Measurements from ENCODE around the gene PSMG4. TPM values are rescaled to one million over a fixed set of nuclear protein-coding genes. Genes with fewer than 3 reads are reported as not detected.

The PSMG4 gene
- total and polyA plus RNA-seq, 4 experiments from 2014 or later, result 41.0 to 63.0 (median 47.1) TPM

GRCh38 chr6:3273707-3274521, 15.2 kb downstream of the PSMG4 start:
- intact Hi-C loops (cut with micrococcal nuclease), result no loop called here
- CTCF ChIA-PET (ENCODE audit: partially characterized antibody), result interaction anchor here (1.4 to 16.9 kb wide), 3 partner anchors 9 to 457 kb away, joined by 5 to 242 read pairs (median 6); no protein-coding TSS in a partner anchor

GRCh38 chr6:3276174-3277167, 17.7 kb downstream of the PSMG4 start:
- Histone ChIP-seq H3K27me3 (ENCODE audit: insufficient read depth, low read length) (no peaks in the 10 kb centered on the region), H3K4me1 (ENCODE audit: insufficient read depth, low read length) (peaks cover 3% of the 10 kb centered on the region), H3K36me3 (ENCODE audit: insufficient read depth, low read length) (peaks cover 8% of the 10 kb centered on the region), H3K4me3 (ENCODE audit: low read length in 2 of 2) (no peak overlapping the region), H3K9me3 (ENCODE audit: control insufficient read depth in 1 of 2, low read length in 2 of 2) (no peaks in the 10 kb centered on the region), H3K27ac (ENCODE audit: low read depth, low read length) (no peak overlapping the region)
- H3K4me1 Mint-ChIP-seq, result peaks cover 6 to 29% (median 10%) of the 10 kb centered on the region in 4 donors
- POLR2A ChIA-PET (ENCODE audit: partially characterized antibody), result no interaction called here
- peak overlapping the region in 5 of 7 donors; percentile 30 to 89 (median 37) for H3K27ac Mint-ChIP-seq
- H3K9me3 Mint-ChIP-seq, result no peaks in the 10 kb centered on the region
- intact Hi-C loops (cut with micrococcal nuclease), result loop anchor here (5.0 kb wide), 1 partner anchor 81 kb away; no protein-coding TSS in a partner anchor
- H3K36me3 Mint-ChIP-seq, result peaks cover 6 to 25% of the 10 kb centered on the region in 2 donors
- no peaks in the 10 kb centered on the region for H3K27me3 Mint-ChIP-seq
- no peak overlapping the region for H3K4me3 Mint-ChIP-seq
- CTCF ChIA-PET (ENCODE audit: partially characterized antibody), result interaction anchor here (0.8 to 16.9 kb wide), 2 partner anchors 25 to 455 kb away, joined by 3 to 242 read pairs; no protein-coding TSS in a partner anchor
- DNase-seq, result no peak

More at GRCh38 chr6:3273707-3274521, 15.2 kb downstream of the PSMG4 start:
- no peak overlapping the region for H3K4me3 ChIP-seq (ENCODE audit: low read length in 2 of 2)
- Mint-ChIP-seq H3K27me3 (no peaks in the 10 kb centered on the region), H3K27ac (peak overlapping the region in 4 of 7 donors; percentile 29 to 82 (median 58)), H3K9me3 (no peaks in the 10 kb centered on the region), H3K4me3 (peak overlapping the region in 1 of 8 donors; percentile 20), H3K36me3 (peaks cover 20 to 43% of the 10 kb centered on the region in 2 donors), H3K4me1 (peaks cover 16 to 39% (median 19%) of the 10 kb centered on the region in 4 donors)
- H3K9me3 ChIP-seq (ENCODE audit: control insufficient read depth in 1 of 2, low read length in 2 of 2), result no peaks in the 10 kb centered on the region
- no peak overlapping the region for H3K27ac ChIP-seq (ENCODE audit: low read depth, low read length)
- no peaks in the 10 kb centered on the region for H3K27me3 ChIP-seq (ENCODE audit: insufficient read depth, low read length)
- POLR2A ChIA-PET (ENCODE audit: partially characterized antibody), result interaction anchor here (1.6 kb wide), 1 partner anchor 14 kb away, joined by 3 read pairs; no protein-coding TSS in a partner anchor
- H3K4me1 ChIP-seq (ENCODE audit: insufficient read depth, low read length), result no peaks in the 10 kb centered on the region
- no peak for DNase-seq
- peaks cover 32% of the 10 kb centered on the region for H3K36me3 ChIP-seq (ENCODE audit: insufficient read depth, low read length)

- Histone ChIP-seq H3K4me1 (ENCODE audit: insufficient read depth, low read length) (peaks cover 3% of the 10 kb centered on the region), H3K4me3 (ENCODE audit: low read length in 2 of 2) (no peak overlapping the region), H3K9me3 (ENCODE audit: control insufficient read depth in 1 of 2, low read length in 2 of 2) (no peaks in the 10 kb centered on the region), H3K27ac (ENCODE audit: low read depth, low read length) (no peak overlapping the region), H3K27me3 (ENCODE audit: insufficient read depth, low read length) (no peaks in the 10 kb centered on the region), H3K36me3 (ENCODE audit: insufficient read depth, low read length) (peaks cover 2% of the 10 kb centered on the region)
- no peaks in the 10 kb centered on the region for H3K27me3 Mint-ChIP-seq
- no peak for DNase-seq
- peak overlapping the region in 4 of 7 donors; percentile 9 to 83 (median 26) for H3K27ac Mint-ChIP-seq
- H3K9me3 Mint-ChIP-seq, result no peaks in the 10 kb centered on the region
- ChIA-PET CTCF (ENCODE audit: partially characterized antibody) (interaction anchor here (16.9 kb wide), 1 partner anchor 454 kb away, joined by 242 read pairs; no protein-coding TSS in a partner anchor), POLR2A (ENCODE audit: partially characterized antibody) (no interaction called here)
- intact Hi-C loops (cut with micrococcal nuclease), result loop anchor here (5.0 kb wide), 1 partner anchor 80 kb away; no protein-coding TSS in a partner anchor
- H3K4me1 Mint-ChIP-seq, result peaks cover 6 to 24% (median 10%) of the 10 kb centered on the region in 4 donors
- H3K4me3 Mint-ChIP-seq, result no peak overlapping the region
- H3K36me3 Mint-ChIP-seq, result peaks cover 0 to 18% of the 10 kb centered on the region in 2 donors
Observed at GRCh38 chr6:3277251-3277650, 18.5 kb downstream of the PSMG4 start.

GRCh38 chr6:3277851-3278416, 19.2 kb downstream of the PSMG4 start:
- peak overlapping the region in 2 of 7 donors; percentile 9 to 12 for H3K27ac Mint-ChIP-seq
- H3K27me3 Mint-ChIP-seq, result no peaks in the 10 kb centered on the region
- Histone ChIP-seq H3K4me3 (ENCODE audit: low read length in 2 of 2) (no peak overlapping the region), H3K9me3 (ENCODE audit: control insufficient read depth in 1 of 2, low read length in 2 of 2) (no peaks in the 10 kb centered on the region), H3K36me3 (ENCODE audit: insufficient read depth, low read length) (peaks cover 6% of the 10 kb centered on the region), H3K27me3 (ENCODE audit: insufficient read depth, low read length) (no peaks in the 10 kb centered on the region), H3K4me1 (ENCODE audit: insufficient read depth, low read length) (peaks cover 3% of the 10 kb centered on the region), H3K27ac (ENCODE audit: low read depth, low read length) (no peak overlapping the region)
- H3K9me3 Mint-ChIP-seq, result no peaks in the 10 kb centered on the region
- intact Hi-C loops (cut with micrococcal nuclease), result loop anchor here (2.0 to 5.0 kb wide), 2 partner anchors 79 to 133 kb away; no protein-coding TSS in a partner anchor
- DNase-seq, result no peak
- no peak overlapping the region for H3K4me3 Mint-ChIP-seq
- CTCF ChIA-PET (ENCODE audit: partially characterized antibody), result interaction anchor here (16.9 kb wide), 1 partner anchor 453 kb away, joined by 242 read pairs; no protein-coding TSS in a partner anchor
- peaks cover 6 to 21% (median 10%) of the 10 kb centered on the region in 4 donors for H3K4me1 Mint-ChIP-seq
- peaks cover 0 to 20% of the 10 kb centered on the region in 2 donors for H3K36me3 Mint-ChIP-seq
- POLR2A ChIA-PET (ENCODE audit: partially characterized antibody), result no interaction called here

GRCh38 chr6:3278691-3279090, 19.9 kb downstream of the PSMG4 start:
- peak overlapping the region in 2 of 7 donors; percentile 9 to 23 for H3K27ac Mint-ChIP-seq
- Histone ChIP-seq H3K4me3 (ENCODE audit: low read length in 2 of 2) (no peak overlapping the region), H3K4me1 (ENCODE audit: insufficient read depth, low read length) (peaks cover 3% of the 10 kb centered on the region), H3K36me3 (ENCODE audit: insufficient read depth, low read length) (peaks cover 6% of the 10 kb centered on the region), H3K9me3 (ENCODE audit: control insufficient read depth in 1 of 2, low read length in 2 of 2) (no peaks in the 10 kb centered on the region), H3K27me3 (ENCODE audit: insufficient read depth, low read length) (no peaks in the 10 kb centered on the region), H3K27ac (ENCODE audit: low read depth, low read length) (no peak overlapping the region)
- H3K4me1 Mint-ChIP-seq, result peaks cover 6 to 17% (median 8%) of the 10 kb centered on the region in 4 donors
- intact Hi-C loops (cut with micrococcal nuclease), result loop anchor here (1.0 to 5.0 kb wide), 5 partner anchors 79 to 454 kb away; partner anchors contain the start of gene SLC22A23
- H3K27me3 Mint-ChIP-seq, result no peaks in the 10 kb centered on the region
- no peaks in the 10 kb centered on the region for H3K9me3 Mint-ChIP-seq
- ChIA-PET CTCF (ENCODE audit: partially characterized antibody) (interaction anchor here (1.3 to 16.9 kb wide), 3 partner anchors 16 to 453 kb away, joined by 3 to 242 read pairs (median 15); no protein-coding TSS in a partner anchor), POLR2A (ENCODE audit: partially characterized antibody) (no interaction called here)
- no peak for DNase-seq
- peaks cover 0 to 24% of the 10 kb centered on the region in 2 donors for H3K36me3 Mint-ChIP-seq
- no peak overlapping the region for H3K4me3 Mint-ChIP-seq

GRCh38 chr6:3280091-3280490, 21.3 kb downstream of the PSMG4 start:
- H3K4me3 ChIP-seq (ENCODE audit: low read length in 2 of 2), result no peak overlapping the region
- H3K9me3 Mint-ChIP-seq, result no peaks in the 10 kb centered on the region
- peaks cover 6% of the 10 kb centered on the region for H3K36me3 ChIP-seq (ENCODE audit: insufficient read depth, low read length)
- CTCF ChIA-PET (ENCODE audit: partially characterized antibody), result interaction anchor here (0.6 to 16.9 kb wide), 22 partner anchors 10 to 742 kb away, joined by 3 to 242 read pairs (median 4); partner anchors contain the start of genes FAM50B and SLC22A23
- peaks cover 0 to 22% of the 10 kb centered on the region in 2 donors for H3K36me3 Mint-ChIP-seq
- H3K4me1 Mint-ChIP-seq, result peaks cover 4 to 15% (median 5%) of the 10 kb centered on the region in 4 donors
- H3K27ac Mint-ChIP-seq, result no peak overlapping the region
- H3K27ac ChIP-seq (ENCODE audit: low read depth, low read length), result no peak overlapping the region
- H3K27me3 Mint-ChIP-seq, result no peaks in the 10 kb centered on the region
- DNase-seq, result no peak
- H3K27me3 ChIP-seq (ENCODE audit: insufficient read depth, low read length), result no peaks in the 10 kb centered on the region
- POLR2A ChIA-PET (ENCODE audit: partially characterized antibody), result interaction anchor here (1.0 to 1.3 kb wide), 3 partner anchors 123 to 453 kb away, joined by 3 to 5 read pairs (median 4); partner anchors contain the start of gene TUBB2A
- intact Hi-C loops (cut with micrococcal nuclease), result no loop called here
- H3K4me1 ChIP-seq (ENCODE audit: insufficient read depth, low read length), result peaks cover 3% of the 10 kb centered on the region
- no peaks in the 10 kb centered on the region for H3K9me3 ChIP-seq (ENCODE audit: control insufficient read depth in 1 of 2, low read length in 2 of 2)
- no peak overlapping the region for H3K4me3 Mint-ChIP-seq

All from CD4-positive, alpha-beta memory T cell (primary cell).